GM18508 (cell line): Measurements from ENCODE around the gene CCDC85C.

Experiments
- ATAC-seq: cut with Tn5 transposase; IDR thresholded peaks from one replicate; pipeline ENCODE4 v1.9.1; 2021; ENCODE audit warnings: moderate number of reproducible peaks; ENCODE audit not compliant: insufficient read depth, unreplicated experiment

Gene CCDC85C

GRCh38 chr14:99575043-99576023 lies 28.7 kb downstream of the CCDC85C start:
- ATAC-seq: no peak

GRCh38 chr14:99574099-99574880 lies 29.7 kb downstream of the CCDC85C start:
- ATAC-seq: no peak

- ATAC-seq: no peak
These were observed 30.4 kb downstream of the CCDC85C start for GRCh38 chr14:99573436-99574098.

GRCh38 chr14:99573000-99573330 lies 31.0 kb downstream of the CCDC85C start:
- no peak for ATAC-seq

- ATAC-seq: no peak
These were observed 31.6 kb downstream of the CCDC85C start for GRCh38 chr14:99572173-99572999.

- ATAC-seq: no peak
These were observed 32.6 kb downstream of the CCDC85C start for GRCh38 chr14:99571303-99571986.

GRCh38 chr14:99570544-99571302 lies 33.3 kb downstream of the CCDC85C start:
- no peak for ATAC-seq

GRCh38 chr14:99569725-99570543 lies 34.1 kb downstream of the CCDC85C start:
- ATAC-seq: no peak

GRCh38 chr14:99568567-99569560 lies 35.1 kb downstream of the CCDC85C start:
- ATAC-seq: no peak

- ATAC-seq: no peak
These were observed 37.3 kb downstream of the CCDC85C start for GRCh38 chr14:99566390-99567354.

- no peak for ATAC-seq
These were observed 38.0 kb downstream of the CCDC85C start for GRCh38 chr14:99566009-99566389.

GRCh38 chr14:99565383-99565782 lies 38.6 kb downstream of the CCDC85C start:
- ATAC-seq: no peak

GRCh38 chr14:99564926-99565259 lies 39.1 kb downstream of the CCDC85C start:
- no peak for ATAC-seq

- no peak for ATAC-seq
These were observed 39.6 kb downstream of the CCDC85C start for GRCh38 chr14:99564256-99564925.

- no peak for ATAC-seq
These were observed 40.3 kb downstream of the CCDC85C start for GRCh38 chr14:99563749-99564129.
